HepG2 (cell line): ENCODE measurements around the gene DIS3L2. TPM values are rescaled to one million over a fixed set of nuclear protein-coding genes. Genes with fewer than 3 reads are reported as not detected.
A peak's percentile ranks its signal among the peaks of the same experiment; 100 is the strongest.

Experiments used
- AHDC1 ChIP-seq: sonication (generic); formaldehyde crosslinking; IDR thresholded peaks from 2 replicates; pipeline ENCODE4 v1.5.1; 2020; ENCODE audit warnings: mild to moderate bottlenecking, missing genetic modification reagents, borderline replicate concordance
- MLLT10 ChIP-seq: sonication (generic); formaldehyde crosslinking; IDR thresholded peaks from 2 replicates; pipeline ENCODE4 v1.4.0; 2020; ENCODE audit warnings: missing genetic modification reagents
- RBM39 ChIP-seq: fragments of 200-400 bp; formaldehyde crosslinking; IDR thresholded peaks from one replicate; pipeline ENCODE4 v1.6.1; 2018; ENCODE audit warnings: antibody characterized with exemption, mild to moderate bottlenecking, low read depth, low read length; ENCODE audit not compliant: poor library complexity, severe bottlenecking
- YY1 ChIP-seq: IDR thresholded peaks from 2 replicates; pipeline ENCODE4 v1.6.1; 2011; ENCODE audit warnings: low read length, low read depth, moderate library complexity, mild to moderate bottlenecking; ENCODE audit not compliant: insufficient read depth, insufficient replicate concordance
- ZBTB2 ChIP-seq: sonication (generic); formaldehyde crosslinking; IDR thresholded peaks from 2 replicates; pipeline ENCODE4 v1.8.0; 2022; ENCODE audit warnings: low read depth, missing genetic modification reagents
- ZMYM4 ChIP-seq: sonication (generic); formaldehyde crosslinking; IDR thresholded peaks from 2 replicates; pipeline ENCODE4 v1.8.1; 2023; ENCODE audit warnings: mild to moderate bottlenecking, missing genetic modification reagents
- ZNF3 ChIP-seq: IDR thresholded peaks from 2 replicates; pipeline ENCODE4 v1.7.0; 2017; ENCODE audit warnings: inconsistent platforms
- ZNF577 ChIP-seq: sonication (generic); formaldehyde crosslinking; IDR thresholded peaks from 2 replicates; pipeline ENCODE4 v1.4.0; 2020; ENCODE audit warnings: mild to moderate bottlenecking, low read depth, missing genetic modification reagents, borderline replicate concordance
- ZNF703 ChIP-seq: sonication (generic); formaldehyde crosslinking; IDR thresholded peaks from 2 replicates; pipeline ENCODE4 v1.5.1; 2020; ENCODE audit warnings: missing genetic modification reagents, mild to moderate bottlenecking, moderate library complexity, borderline replicate concordance
- ZNF746 ChIP-seq: sonication (generic); formaldehyde crosslinking; IDR thresholded peaks from 2 replicates; pipeline ENCODE4 v1.8.0; 2022; ENCODE audit warnings: mild to moderate bottlenecking, missing genetic modification reagents
- ZNF770 ChIP-seq: sonication (generic); formaldehyde crosslinking; IDR thresholded peaks from 2 replicates; pipeline ENCODE4 v1.5.0; 2020; ENCODE audit warnings: mild to moderate bottlenecking, missing genetic modification reagents
- ZNF788 ChIP-seq: sonication (generic); formaldehyde crosslinking; IDR thresholded peaks from 2 replicates; pipeline ENCODE4 v1.5.0; 2020; ENCODE audit warnings: mild to moderate bottlenecking, missing genetic modification reagents, borderline replicate concordance
- ZUFSP ChIP-seq: sonication (generic); formaldehyde crosslinking; IDR thresholded peaks from 2 replicates; pipeline ENCODE4 v1.9.0; 2021; ENCODE audit warnings: missing genetic modification reagents, mild to moderate bottlenecking, borderline replicate concordance
- ZXDC ChIP-seq: sonication (generic); formaldehyde crosslinking; IDR thresholded peaks from 2 replicates; pipeline ENCODE4 v1.5.0; 2020; ENCODE audit warnings: mild to moderate bottlenecking, missing genetic modification reagents
- polyA plus RNA-seq, 8 experiments: library from polyadenylated mRNA; depleted of rRNA in 3 of 8; stranded (reverse) in 7 of 8; unstranded in 1 of 8; fragments of >200 nt; fragmentation: Illumina TruSeq in 4 of 8; extraction: Trizol in 4 of 8; gene quantifications; 2 replicates each; pipeline versions ENCODE4 v1.2.1 to v1.2.3, GENCODE V29; 2011 to 2016; ENCODE audit warnings: low read depth in 4 of 8, missing spikeins in 1 of 8, mixed read lengths in 1 of 8; ENCODE audit not compliant: insufficient read depth in 1 of 8
- total RNA-seq, 5 experiments: library from RNA; depleted of rRNA; stranded (reverse); fragments of >200 nt; fragmentation: Illumina TruSeq; extraction: Trizol; gene quantifications; 2 replicates each; pipeline ENCODE4 v1.2.3, GENCODE V29; 2016; ENCODE audit warnings: low read depth in 1 of 5

The DIS3L2 gene
- total and polyA plus RNA-seq, 2 of the 13 experiments (the other 11 are each of a cell fraction or from before 2014, with no cell fraction given): 7.0 to 23.9 TPM

- TF ChIP-seq ZNF703 (no peak), ZNF3 (no peak), ZNF577 (no peak), ZXDC (no peak), MLLT10 (CRISPR knock-in tag) (no peak), ZNF746 (CRISPR knock-in tag) (no peak), ZMYM4 (CRISPR knock-in tag) (0 out of 2 replicates have a peak, but pooled peaks have one; percentile 12), ZNF788 (CRISPR knock-in tag) (no peak), AHDC1 (CRISPR knock-in tag) (no peak), ZUFSP (no peak), RBM39 (no peak), ZBTB2 (CRISPR knock-in tag) (no peak), ZNF770 (CRISPR knock-in tag) (no peak), YY1 (no peak)
Measured at GRCh38 chr2:232139786-232140562, 178.5 kb downstream of the DIS3L2 start (continued).
